SW 1271 (cell line): ENCODE measurements around the gene NMT1.

Experiments
- DNase-seq, 2 experiments: peaks; one replicate each; lab custom pipeline; 2025; lab: John Stamatoyannopoulos, UW

Gene NMT1

DNA sequence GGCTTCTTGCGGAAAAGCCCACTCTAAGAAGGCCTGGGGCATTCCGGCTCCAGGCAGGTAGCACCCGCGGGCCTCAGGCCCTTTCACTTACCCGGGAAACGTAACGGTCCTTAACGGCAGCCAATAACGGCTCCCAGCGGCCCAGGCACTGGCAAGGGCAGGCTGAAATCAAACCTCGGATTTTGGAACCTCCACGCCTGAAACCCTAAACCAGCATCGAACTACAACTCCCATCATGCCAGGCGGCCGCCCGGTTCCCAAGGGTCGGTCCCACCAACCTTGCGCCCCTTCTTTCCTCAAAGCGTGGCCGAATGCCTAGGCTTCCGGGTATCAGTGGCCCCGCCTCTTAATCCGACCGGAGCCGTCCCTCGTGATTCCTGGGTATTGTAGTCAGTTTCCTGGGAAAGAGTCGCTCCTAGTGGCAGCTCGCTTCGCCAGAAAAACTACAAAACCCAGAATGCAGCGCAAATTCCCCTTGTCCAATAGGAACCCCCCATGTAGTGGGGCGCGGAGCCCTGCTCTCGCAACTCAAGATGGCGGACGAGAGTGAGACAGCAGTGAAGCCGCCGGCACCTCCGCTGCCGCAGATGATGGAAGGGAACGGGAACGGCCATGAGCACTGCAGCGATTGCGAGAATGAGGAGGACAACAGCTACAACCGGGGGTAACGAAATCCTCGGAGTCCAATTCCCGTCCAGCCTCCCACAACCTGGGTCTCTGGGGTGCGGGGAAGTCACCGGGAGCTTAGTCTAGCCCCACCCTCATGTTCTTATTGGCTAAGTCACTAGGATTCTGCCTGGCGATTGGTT, at the start of gene NMT1:
Gene NMT1 (plus strand): TSS at position 521 of the 809 bp plus-strand sequence. CDS start 13 bp downstream, at position 534.
- peak; percentile 98 to 99 for DNase-seq

DNA sequence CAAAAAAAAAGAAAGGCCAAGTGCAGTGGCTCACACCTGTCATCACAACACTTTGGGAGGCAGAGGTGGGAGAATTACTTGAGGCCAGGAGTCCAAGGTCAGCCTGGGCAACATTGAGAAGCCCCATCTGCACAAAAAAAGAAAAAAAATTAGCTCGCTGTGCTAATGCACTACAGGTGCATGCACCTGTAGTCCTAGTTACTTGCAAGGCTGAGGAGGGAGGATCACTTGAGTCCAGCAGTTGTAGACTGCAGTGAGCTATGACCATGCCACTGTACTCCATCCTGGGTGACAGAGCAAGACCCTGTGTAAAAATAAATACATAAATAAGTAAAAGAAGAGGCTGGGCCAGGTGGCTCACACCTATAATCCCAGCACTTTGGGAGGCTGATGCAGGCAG, 49.4 kb upstream of the NMT1 start:
- no peak for DNase-seq

DNA sequence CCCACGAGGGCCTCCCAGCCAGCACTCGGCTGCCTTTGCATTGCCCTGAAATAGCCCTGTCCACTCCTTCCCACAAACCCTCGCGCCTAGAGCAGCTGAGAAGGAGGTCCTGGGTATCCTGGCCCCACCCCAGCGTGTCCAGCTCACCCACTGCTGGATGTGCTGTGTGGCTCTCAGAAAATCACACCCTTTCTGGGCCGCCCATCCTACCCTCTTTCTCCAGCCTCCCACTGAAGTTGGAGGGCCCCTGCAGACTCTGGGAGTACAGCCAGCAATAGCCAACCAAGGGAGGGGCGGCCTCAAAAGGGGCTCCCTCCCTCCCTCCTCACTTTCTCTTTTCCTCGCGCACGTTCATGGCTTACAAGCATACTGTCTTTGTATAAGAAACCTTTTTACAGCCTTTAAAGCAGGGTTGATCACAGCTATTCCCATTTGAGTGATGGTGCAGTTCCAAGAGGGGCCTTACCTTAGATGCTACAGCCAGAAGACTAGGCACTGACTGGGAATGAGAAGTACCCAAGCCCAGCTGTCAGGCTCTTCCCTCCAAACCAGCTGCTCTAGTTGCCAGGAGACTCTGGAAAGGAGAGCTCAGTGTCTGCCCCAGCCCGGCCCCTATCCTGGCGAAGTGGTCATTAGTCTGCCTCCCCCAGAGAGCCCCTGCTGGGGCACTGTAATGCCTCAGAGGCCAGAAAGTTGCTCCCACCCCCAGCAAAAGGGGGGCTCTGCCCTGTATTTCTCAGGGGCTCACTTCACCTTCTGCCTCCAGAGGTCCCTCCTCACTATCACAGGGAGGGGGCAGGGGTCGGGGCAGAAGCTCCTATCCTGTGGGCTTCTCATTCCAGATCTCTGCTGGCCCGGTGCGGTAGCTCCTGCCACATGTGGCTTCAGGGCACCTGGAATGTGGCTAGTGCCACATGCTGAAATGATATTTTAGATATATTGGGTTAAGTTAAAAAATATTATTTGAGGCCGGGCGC, 47.8 kb upstream of the NMT1 start:
- DNase-seq = no peak

DNA sequence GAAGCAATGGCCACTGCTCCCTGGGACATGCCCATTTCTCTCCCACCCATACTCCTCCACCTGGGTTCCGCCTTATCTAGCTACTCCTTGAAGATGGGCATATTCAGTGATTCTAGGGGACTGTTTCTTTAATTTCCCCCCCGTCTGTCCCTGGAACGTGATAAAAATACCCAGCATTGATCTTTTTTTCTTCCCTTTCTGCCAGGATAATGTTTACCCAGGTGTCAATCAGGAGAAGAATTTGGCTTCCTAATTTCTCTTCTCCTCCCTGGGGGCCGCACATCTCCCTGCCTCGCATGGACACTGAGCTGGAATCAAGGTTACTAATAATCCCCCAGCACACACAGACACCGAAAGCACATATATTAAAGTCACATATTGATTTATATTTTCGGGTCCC, 44.9 kb upstream of the NMT1 start:
- DNase-seq = no peak

DNA sequence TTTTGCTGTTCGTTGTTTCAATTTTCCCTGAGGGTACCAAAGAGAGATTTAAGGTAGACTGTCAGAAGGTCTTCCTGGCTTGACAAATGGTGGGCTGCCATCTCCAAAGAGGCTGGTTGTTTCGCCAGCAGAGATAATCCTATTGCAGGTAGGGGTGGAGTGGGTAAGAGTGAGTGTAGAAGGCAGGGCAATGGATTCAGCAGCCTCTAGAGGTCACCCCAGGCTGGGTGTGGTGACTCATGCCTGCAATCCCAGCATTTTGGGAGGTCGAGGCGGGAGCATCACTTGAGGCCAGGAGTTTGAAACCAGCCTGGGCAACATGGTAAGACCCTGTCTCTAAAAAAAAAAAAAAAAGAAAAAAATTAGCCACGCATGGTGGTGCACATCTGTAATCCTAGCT, 44.3 kb upstream of the NMT1 start:
- DNase-seq = no peak

DNA sequence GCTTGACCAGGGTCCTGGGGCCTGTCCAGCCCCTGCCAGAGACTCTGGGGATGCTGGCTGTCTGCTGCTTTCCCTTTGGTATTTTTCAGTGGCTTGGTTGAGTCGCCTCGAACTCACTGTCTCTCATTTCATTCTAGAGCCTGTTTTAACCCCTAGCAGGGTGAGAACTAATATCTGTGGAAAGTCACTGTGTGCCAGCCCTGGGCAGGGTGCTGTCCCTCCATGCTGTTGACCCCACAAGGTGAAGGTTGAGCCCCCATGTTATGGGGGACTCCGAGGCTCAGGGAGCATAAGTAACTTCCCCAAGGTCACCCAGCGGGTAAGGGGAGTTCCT, 42.6 kb upstream of the NMT1 start:
- DNase-seq = no peak

DNA sequence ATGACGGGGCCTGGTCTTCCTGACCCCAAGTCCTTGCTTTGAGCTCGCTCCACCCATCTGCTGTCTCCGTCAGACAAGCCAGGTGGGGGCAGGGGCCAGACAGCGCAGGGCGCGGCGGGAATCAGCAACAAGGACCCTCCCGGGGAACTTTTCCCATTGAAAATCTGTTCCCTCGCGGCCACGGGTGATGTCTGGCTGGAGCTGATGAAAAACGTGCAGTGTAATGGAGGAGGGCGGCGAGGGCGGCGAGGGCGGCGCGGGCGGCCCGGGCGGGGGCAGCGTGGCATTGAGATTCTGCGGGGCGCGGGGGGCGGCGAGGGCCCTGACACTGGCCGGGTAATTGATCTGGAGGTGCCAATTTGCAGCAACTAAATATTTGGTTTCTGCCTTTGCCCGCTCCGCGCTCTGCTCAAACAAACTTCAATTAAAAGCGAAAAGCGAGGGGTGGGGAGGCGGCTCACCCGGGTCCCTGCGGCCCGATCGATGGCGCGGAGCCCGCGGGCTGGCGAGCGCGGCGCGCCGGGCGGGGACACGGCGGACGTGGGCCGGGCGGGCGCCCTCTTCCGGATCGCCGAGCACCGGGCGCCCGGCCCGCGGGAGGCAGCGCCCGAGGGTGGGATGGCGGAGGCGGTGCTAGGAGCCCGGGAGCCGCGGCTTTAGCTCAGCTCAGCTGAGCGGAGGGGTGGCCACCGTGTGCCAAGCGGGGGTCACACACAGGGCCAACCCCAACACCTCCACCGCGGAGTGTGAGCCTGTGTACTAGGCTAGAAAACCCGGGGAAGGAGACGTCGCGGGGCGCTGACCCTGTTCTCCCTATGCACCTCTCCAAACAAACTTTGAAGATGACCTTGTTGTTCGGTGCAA, 42.0 kb upstream of the NMT1 start:
- peak in 1 of 2 experiments; percentile 34 for DNase-seq

DNA sequence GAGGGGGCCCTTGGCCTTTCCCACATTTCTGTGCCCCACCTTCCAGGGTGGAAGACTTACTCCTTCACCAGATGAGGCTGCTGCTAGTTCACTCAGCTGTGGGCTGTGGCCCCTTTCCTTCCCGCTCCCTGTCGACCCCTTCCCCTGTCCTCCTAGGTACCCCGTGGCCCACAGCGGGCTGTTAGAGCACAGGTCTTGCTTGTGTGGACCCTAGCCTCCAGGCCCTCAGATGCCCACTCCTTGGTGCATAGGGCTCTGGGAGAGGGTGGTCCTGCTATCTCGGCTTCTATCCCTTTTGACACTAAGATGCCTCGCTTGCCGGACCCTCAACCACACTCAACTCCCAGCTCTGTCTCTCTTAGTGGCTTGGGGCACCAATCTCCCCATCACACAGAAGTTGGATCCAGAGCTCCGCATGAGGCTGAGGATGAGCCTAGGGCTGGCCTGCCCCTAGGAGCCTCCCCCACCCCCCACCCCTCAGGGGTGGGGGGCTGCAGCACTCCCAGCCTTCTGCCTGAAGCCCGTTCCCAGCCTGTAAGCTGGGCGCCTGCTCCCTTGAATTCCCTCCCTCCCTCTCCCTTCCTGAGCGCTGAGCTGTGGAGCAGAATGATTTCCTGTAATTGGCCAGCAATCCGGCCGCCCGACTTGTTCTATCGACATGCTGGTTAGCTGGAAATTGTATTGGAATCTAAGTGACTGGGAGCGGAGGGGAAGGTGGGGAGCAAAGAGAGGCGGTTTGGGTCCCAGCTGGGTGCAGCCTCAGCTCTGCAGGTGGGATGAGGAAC, 40.6 kb upstream of the NMT1 start:
- DNase-seq = no peak

DNA sequence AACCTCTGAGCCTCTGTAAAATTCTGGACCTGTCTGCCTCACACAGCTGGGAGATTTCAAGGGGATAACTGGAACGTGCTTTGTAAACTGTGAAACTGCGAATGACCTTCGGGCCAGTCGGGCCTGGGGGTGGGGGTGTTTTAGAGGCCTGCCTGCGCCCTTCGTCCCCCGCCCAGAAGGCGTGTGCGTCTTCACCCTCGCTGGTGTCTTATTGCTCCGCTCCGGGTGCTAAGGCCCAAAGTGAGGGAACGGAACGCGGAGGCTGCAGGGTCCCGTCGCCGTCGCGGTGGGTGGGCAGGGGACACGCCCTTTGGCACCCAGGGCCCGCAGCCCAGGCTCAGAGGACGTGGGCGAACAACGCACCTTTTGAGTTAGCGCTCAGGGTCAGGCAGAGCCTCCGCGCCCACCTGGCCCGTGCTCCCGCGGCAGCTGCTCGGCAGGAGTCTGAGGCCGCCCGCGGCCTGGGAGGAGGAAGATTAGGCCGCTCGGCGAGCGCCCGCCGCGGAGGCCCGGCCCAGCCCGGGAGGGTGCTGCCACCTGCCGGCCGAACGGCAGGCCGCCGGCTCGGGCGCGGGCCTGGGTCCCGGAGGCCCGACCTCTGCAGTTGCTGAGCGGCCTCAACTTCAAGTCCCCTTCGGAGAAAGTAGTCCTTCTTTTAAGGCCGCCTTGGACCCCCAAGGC, 39.4 kb upstream of the NMT1 start:
- no peak for DNase-seq

DNA sequence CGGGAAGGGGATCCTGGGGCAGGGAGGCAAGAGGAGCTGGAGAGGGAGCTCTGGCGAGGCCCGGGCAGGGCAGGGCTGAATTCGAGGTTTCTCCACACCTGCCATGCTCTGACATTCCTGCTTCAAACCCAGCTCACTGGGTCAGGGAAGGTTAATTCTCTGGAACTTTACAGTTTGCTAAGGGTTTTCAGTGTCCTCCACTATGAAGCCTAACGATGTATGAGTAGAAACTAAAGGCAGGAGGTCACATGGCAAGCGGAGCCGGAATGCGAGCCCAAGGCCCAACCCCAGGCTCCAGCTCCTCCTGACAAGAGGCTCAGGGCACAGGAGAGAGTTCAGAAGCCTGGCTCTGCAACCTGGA, 38.8 kb upstream of the NMT1 start:
- no peak for DNase-seq

DNA sequence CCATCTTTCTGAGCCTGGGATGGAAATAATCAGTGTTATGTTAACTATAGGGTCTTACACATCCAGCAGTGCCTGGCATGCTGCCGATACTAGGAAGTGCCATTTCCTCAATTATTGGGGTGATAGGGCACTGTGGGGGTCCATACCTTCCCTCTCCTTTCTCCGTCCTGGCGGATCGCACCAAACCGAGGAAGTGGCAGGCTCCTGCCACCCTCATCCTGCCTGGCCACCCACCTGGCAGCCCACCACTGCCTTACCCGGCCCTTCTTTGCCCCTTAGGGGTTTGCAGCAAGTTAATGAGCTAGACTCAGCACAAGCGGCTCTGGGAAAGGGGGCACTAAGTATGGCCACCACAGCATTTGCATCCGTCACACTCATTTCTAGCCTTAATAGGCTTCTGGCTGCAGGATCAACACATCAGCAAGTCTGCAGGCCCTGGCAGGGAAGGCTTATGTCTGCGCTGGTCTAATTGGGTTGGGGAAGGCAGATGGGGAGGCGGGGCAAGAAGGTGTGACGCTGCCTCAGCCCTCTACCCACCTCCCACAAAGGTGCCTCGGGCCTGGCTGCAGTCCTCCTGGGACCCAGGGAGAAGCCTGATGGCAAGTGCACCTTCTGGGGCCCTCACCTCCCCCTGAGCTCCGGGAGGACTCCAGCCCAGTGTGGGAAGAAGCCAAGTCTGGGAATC, 38.3 kb upstream of the NMT1 start:
- DNase-seq = no peak

DNA sequence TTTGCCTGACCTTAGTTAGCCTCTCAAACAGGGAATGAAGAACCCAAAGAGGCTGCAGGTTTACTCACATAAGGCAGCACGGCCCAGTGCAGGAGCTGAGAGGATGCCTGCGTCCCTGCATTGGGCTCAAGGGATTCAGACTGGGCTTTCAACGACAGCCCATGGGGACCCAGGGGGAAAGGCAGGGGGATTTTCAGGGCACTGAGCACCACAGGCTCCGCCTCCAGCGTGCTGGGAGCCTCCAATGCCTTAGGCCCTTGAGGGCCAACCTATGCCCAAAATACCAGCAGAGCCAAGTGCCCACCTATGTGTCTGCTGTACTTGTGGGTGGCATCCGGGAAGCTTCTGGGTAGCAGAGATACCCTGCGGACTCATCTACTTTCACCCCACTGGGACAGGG, 32.0 kb upstream of the NMT1 start:
- no peak for DNase-seq

DNA sequence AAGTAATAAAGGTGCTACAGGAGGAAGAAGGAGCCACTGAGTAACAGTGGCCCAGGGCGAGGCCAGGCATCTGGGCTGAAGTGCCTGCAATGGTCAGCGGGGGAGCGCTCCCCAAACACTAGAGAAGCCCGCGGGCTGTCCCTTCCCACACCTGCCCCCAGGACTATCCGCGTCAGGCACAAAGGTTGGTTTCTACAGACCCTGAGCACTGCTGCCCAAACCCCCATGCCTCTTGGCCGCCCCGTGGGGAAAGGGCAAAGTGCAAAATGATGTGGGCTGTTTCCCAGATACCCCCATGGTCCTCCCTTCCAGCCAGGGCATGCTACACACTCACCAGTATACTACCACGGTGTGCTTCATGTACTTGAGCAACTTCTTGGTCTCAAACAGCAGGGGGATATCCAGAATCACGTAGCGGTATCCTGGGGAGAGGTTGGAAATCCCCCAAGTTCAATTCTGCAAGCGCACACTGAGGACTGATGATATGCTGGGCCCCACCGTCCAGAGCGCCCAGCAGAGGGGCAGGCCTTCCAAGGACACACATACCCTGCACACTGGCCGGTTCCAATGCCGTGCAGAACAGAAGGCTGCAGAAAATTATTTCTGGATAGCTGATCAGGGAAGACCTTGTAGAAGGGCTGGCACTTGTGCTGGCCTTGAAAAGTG, 31.2 kb upstream of the NMT1 start:
- no peak for DNase-seq

DNA sequence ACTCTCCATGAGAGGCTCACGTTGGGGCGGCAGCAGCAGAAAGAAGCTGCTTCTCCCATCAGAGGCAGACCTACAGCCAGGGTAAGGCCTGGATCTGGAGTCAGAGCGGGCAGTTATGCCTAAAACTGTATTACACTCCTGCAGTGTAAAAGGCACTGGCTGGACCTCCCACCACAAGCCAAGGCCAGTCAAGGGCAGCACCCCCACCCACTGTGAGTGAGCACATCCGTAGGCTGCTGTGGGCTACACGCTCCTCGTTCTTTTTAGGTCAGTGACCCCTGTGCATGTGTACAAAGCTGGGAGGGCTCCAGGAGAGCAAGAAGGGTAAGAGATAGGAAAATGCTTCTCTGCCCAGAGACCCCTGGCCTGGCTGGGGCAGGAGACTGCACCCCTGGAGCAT, 30.4 kb upstream of the NMT1 start:
- no peak for DNase-seq

DNA sequence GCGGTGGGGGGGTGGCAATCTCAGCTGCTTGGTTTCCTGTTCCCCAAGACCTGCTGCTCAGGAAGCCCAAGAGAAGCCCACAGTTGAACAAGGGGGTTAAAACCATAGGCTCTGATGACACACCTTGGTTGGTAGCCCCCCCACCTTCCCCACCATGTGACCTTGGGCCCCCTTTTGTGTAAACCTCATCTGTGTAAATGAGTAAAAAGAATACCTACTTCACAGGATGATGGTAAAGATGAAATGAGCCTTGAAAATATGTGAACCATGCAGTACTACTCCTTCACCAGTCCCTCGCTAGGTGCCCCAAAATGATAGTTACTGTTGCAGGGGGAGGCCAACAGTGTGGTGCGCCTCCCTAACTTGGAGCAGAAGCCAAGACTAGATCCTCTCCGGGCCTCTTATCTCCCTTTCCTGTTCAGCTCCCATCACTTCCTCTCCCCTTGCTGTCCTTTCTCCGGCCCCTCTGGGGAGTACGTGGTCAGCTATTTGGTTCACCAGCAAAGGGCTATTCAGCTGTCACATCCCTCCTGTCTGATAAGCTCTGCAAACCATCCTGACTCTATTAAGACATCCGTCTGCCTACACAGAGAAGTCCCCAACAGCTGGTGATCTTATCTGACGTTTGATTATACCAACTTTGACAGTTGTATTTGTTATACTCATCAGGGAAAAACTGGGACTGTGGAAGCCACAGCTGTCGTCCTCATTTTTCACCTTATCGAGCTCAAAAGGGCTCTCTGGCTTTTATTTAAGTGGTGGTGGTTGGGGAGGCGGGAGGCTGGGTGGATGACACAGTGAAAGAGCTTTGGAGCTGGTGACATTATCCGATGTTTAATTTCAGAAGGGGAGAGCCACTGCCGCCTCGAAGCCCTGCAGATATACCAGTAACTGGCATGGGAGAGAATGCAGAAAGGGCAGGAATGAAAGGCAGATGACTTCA, 29.6 kb upstream of the NMT1 start:
- no peak for DNase-seq

DNA sequence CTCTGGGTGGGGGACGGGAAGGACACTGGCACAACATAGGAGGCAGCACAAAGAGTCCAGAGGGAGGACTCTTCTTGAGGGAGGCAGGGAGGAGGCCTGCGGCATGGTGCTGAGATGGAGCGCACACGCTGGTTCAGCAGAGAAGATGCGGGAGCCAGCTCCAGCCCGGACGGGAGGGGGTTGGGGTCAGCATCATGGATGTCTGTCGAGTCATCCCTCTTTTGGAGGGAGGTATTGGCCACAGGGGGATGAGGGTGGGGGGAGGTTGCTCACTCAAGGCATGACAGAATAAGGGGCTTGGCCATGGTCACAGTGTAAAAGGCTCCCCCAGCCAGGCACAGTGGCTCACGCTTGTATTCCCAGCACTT, 29.0 kb upstream of the NMT1 start:
- no peak for DNase-seq

DNA sequence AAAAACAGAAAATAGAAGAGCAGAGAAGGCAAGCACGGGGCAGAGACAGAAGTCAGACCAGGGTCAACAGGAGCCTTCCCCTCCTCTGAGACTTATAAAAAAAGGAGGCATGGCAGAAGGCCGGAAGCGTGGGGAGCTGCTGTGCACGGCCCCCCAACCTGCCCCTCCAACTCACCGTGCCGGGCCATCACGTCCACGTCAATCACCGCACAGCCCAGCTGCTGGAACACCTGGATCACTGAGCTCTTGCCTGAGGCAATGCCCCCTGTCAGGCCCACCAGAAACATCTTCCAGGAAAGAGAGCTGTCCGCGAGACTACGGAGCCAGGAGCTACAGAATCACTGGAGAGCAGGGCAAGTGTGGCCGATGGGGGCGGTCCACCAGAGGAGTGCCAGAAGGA, 26.5 kb upstream of the NMT1 start:
- no peak for DNase-seq

DNA sequence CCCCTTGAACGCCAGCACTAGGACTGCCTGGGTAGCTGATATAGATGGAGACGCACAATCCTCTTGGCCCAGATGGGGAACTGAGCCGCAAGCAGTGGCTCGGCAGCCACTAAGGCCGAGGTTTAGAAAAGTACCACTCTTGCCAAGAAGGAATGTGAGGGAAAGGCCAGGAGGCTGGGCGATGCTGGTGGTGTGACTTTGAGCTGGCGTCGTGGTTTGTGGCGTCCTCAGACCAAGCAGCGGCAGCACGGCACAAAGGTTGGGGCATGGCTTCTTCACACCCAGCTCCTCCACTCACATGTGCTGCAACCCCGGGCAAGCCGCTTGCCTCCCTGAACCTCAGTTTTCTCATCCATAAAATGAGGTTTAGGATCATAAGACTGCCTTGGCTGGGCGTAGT, 25.3 kb upstream of the NMT1 start:
- DNase-seq = no peak

DNA sequence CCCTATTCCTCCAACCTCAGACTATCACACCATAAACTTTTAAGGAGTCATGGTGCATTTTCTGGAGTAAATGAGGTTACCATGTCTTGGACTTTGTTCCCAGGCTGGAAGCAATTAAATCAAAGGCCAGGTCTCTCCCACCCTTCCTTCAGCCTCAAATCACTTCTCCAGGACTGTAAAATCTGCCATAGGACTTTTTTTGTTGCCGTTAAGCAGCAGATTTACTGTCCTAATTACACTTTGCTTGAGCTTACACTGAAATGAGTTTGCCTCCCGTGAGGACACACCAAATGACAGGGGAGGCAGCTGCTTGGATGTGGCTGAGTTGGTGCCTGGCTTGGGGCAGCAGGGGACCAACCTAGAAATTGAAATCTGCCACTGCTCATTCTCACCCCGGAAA, 24.4 kb upstream of the NMT1 start:
- DNase-seq = no peak
